PC-9 (cell line): ENCODE results near the gene SUOX. TPM values are rescaled to one million over a fixed set of nuclear protein-coding genes. Genes with fewer than 3 reads are reported as not detected.

Experiments used
- BruUV-seq: library from RNA; stranded (reverse); fragments of 400-500 nt; replicated peaks from 2 replicates; lab custom pipeline; 2021; lab: Mats Ljungman, UMichigan
- CTCF ChIA-PET: fragments of 300-600 bp; sonication (Branson Sonifier 250); formaldehyde crosslinking; loops from one replicate; lab custom pipeline; 2022; ENCODE audit warnings: antibody characterized with exemption; lab: Charles Lee
- POLR2A ChIA-PET: fragments of 300-600 bp; sonication (Branson Sonifier 250); formaldehyde crosslinking; loops from one replicate; lab custom pipeline; 2022; ENCODE audit warnings: antibody characterized with exemption; ENCODE audit not compliant: unreplicated experiment; lab: Charles Lee
- DNase-seq, 2 experiments: peaks; one replicate each; pipeline versions ENCODE4 v3.0.0 to v3.0.0-alpha.2; 2015 to 2022; ENCODE audit warnings: mixed read lengths in 1 of 2
- H2AFZ ChIP-seq: fragments of 200-600 bp; sonication (generic); 2 replicates; pipeline ENCODE4 v1.8.1; 2017; ENCODE audit warnings: antibody characterized with exemption
- H3F3A ChIP-seq: fragments of 200-600 bp; sonication (generic); 2 replicates; pipeline ENCODE4 v1.8.1; 2017; ENCODE audit warnings: antibody characterized with exemption, mild to moderate bottlenecking, low read depth; ENCODE audit not compliant: insufficient read depth
- H3K27ac ChIP-seq: fragments of 200-600 bp; sonication (generic); 2 replicates; pipeline ENCODE4 v1.6.1; 2016; ENCODE audit warnings: mixed run types
- H3K27me3 ChIP-seq: fragments of 200-600 bp; sonication (generic); 2 replicates; pipeline ENCODE4 v1.6.1; 2016; ENCODE audit warnings: low read depth, mixed run types; ENCODE audit not compliant: insufficient read depth
- H3K36me3 ChIP-seq: fragments of 200-600 bp; sonication (generic); 2 replicates; pipeline ENCODE4 v1.6.1; 2016; ENCODE audit warnings: low read depth, mixed run types
- H3K4me1 ChIP-seq: fragments of 200-600 bp; sonication (generic); replicated peaks from 2 replicates; pipeline ENCODE4 v1.6.1; 2016; ENCODE audit warnings: mixed run types; ENCODE audit not compliant: insufficient read depth
- H3K4me2 ChIP-seq: fragments of 200-600 bp; sonication (generic); 2 replicates; pipeline ENCODE4 v1.6.1; 2017; ENCODE audit warnings: mixed run types
- H3K4me3 ChIP-seq: fragments of 200-600 bp; sonication (generic); 2 replicates; pipeline ENCODE4 v1.6.1; 2016; ENCODE audit warnings: mixed run types
- H3K79me2 ChIP-seq: fragments of 200-600 bp; sonication (generic); 2 replicates; pipeline ENCODE4 v1.6.1; 2017; ENCODE audit warnings: low read depth, mixed run types
- H3K9me2 ChIP-seq: fragments of 200-600 bp; sonication (generic); 2 replicates; pipeline ENCODE4 v1.8.1; 2017; ENCODE audit warnings: mild to moderate bottlenecking; ENCODE audit not compliant: insufficient read depth
- H3K9me3 ChIP-seq: fragments of 200-600 bp; sonication (generic); 2 replicates; pipeline ENCODE4 v1.8.1; 2016; ENCODE audit warnings: low read depth; ENCODE audit not compliant: insufficient read depth
- H4K20me1 ChIP-seq: fragments of 200-600 bp; sonication (generic); 2 replicates; pipeline ENCODE4 v1.8.1; 2017; ENCODE audit not compliant: insufficient read depth
- EZH2 ChIP-seq: fragments of 200-600 bp; sonication (generic); IDR thresholded peaks from 2 replicates; pipeline ENCODE4 v1.8.0; 2017; ENCODE audit warnings: antibody characterized with exemption, low read depth
- intact Hi-C: fragments of 100-400 bp; cut with micrococcal nuclease; formaldehyde crosslinking; loops from one replicate; pipeline ENCODE4 v1.10.0; 2022; ENCODE audit not compliant: unreplicated experiment
- total RNA-seq: library from RNA; stranded (reverse); gene quantifications from 2 replicates; pipeline ENCODE4 v1.2.3, GENCODE V29; 2021
- TF ChIP-seq, protein P1 (sequence below): fragments of 200-600 bp; sonication (generic); conservative IDR thresholded peaks from 2 replicates; pipeline ENCODE4 v1.6.1; 2017; ENCODE audit warnings: mixed run types, antibody characterized with exemption, mild to moderate bottlenecking, moderate library complexity

SUOX gene
- total RNA-seq, 1 experiment from 2014 or later: 22.7 TPM

DNA sequence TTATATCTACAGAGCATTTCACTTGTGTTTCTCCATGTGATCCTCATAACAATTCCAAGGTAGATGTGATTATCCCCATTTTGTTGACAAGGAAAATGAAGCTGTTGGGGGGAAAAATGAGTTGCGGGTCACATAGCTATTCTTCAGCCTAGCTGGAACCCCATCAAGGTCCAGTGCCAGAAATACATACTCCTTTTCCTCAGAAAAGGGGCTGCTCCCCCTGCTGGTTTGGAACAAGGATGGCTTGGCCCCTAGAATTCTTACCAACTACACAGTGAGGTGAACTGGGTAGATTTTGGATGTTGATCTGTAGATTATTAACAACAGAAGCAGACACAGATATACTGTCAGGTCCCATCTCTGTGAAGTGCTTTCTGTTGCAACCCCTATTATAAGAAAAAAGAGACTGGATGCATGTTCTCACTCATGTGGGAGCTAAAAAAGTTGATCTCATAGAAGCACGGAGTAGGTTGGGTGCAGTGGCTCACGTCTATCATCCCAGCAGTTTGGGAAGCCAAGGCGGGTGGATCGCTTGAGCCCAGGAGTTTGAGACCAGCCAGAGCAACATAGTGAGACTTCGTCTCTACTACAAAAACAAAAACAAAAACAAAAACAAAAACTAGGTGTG, 32.7 kb downstream of the SUOX start:
- no peak overlapping the region for H3K4me3 ChIP-seq
- no peak for TF ChIP-seq EZH2
- TF ChIP-seq, protein P1, sequence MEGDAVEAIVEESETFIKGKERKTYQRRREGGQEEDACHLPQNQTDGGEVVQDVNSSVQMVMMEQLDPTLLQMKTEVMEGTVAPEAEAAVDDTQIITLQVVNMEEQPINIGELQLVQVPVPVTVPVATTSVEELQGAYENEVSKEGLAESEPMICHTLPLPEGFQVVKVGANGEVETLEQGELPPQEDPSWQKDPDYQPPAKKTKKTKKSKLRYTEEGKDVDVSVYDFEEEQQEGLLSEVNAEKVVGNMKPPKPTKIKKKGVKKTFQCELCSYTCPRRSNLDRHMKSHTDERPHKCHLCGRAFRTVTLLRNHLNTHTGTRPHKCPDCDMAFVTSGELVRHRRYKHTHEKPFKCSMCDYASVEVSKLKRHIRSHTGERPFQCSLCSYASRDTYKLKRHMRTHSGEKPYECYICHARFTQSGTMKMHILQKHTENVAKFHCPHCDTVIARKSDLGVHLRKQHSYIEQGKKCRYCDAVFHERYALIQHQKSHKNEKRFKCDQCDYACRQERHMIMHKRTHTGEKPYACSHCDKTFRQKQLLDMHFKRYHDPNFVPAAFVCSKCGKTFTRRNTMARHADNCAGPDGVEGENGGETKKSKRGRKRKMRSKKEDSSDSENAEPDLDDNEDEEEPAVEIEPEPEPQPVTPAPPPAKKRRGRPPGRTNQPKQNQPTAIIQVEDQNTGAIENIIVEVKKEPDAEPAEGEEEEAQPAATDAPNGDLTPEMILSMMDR: peak; percentile 79
- CTCF ChIA-PET: interaction anchor here (0.9 to 1.4 kb wide), 6 partner anchors 11 to 292 kb away, joined by 3 to 23 read pairs (median 4); partner anchors contain the start of gene SUOX
- POLR2A ChIA-PET: interaction anchor here (0.6 to 0.7 kb wide), 2 partner anchors 22 to 33 kb away, joined by 3 to 7 read pairs; partner anchors contain the start of gene SUOX
- peak overlapping the region; percentile 37 for H3K4me2 ChIP-seq
- H3K4me1 ChIP-seq: peaks cover 17% of the 10 kb centered on the region
- no peaks in the 10 kb centered on the region for H3K36me3 ChIP-seq
- peaks cover 25% of the 10 kb centered on the region for H3F3A ChIP-seq
- H3K9me2 ChIP-seq: no peaks in the 10 kb centered on the region
- intact Hi-C loops: loop anchor here (1.0 kb wide), 1 partner anchor 33 kb away; no protein-coding TSS in a partner anchor
- no peaks in the 10 kb centered on the region for H3K79me2 ChIP-seq
- H2AFZ ChIP-seq: no peak overlapping the region
- no peaks in the 10 kb centered on the region for H4K20me1 ChIP-seq
- peak overlapping the region; percentile 64 for H3K27ac ChIP-seq
- BruUV-seq: no TSS peak
- H3K9me3 ChIP-seq: no peaks in the 10 kb centered on the region
- no peaks in the 10 kb centered on the region for H3K27me3 ChIP-seq
- DNase-seq: peak; percentile 16 to 49

DNA sequence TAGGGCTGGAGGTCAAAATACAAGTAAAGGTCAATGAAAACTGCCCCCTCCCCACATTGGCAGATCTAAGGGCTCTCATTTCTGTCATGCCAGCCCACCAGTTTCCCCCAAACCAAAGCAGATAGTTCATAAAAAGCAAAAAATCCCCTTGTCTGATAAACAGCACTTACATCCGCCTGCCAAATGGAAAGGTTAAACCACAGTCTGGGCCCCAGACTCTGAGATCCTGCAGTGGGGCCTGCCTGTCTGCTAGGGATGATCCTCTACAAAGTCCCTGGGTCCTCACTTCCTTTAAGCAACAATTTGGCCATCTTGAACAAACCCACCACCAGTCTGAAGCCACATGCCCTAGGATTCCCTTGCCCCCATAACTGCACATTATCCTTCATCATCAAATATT, 34.9 kb downstream of the SUOX start:
- Histone ChIP-seq H4K20me1 (no peaks in the 10 kb centered on the region), H3K27ac (no peak overlapping the region), H2AFZ (no peak overlapping the region), H3K27me3 (no peaks in the 10 kb centered on the region), H3K4me1 (peaks cover 17% of the 10 kb centered on the region), H3K9me2 (no peaks in the 10 kb centered on the region), H3F3A (peaks cover 25% of the 10 kb centered on the region), H3K4me2 (no peak overlapping the region), H3K79me2 (no peaks in the 10 kb centered on the region), H3K36me3 (no peaks in the 10 kb centered on the region), H3K4me3 (no peak overlapping the region), H3K9me3 (no peaks in the 10 kb centered on the region)
- intact Hi-C loops: no loop called here
- POLR2A ChIA-PET: no interaction called here
- BruUV-seq: no TSS peak
- DNase-seq: no peak
- CTCF ChIA-PET: no interaction called here
- no peak for TF ChIP-seq EZH2
- TF ChIP-seq, protein P1: no peak

DNA sequence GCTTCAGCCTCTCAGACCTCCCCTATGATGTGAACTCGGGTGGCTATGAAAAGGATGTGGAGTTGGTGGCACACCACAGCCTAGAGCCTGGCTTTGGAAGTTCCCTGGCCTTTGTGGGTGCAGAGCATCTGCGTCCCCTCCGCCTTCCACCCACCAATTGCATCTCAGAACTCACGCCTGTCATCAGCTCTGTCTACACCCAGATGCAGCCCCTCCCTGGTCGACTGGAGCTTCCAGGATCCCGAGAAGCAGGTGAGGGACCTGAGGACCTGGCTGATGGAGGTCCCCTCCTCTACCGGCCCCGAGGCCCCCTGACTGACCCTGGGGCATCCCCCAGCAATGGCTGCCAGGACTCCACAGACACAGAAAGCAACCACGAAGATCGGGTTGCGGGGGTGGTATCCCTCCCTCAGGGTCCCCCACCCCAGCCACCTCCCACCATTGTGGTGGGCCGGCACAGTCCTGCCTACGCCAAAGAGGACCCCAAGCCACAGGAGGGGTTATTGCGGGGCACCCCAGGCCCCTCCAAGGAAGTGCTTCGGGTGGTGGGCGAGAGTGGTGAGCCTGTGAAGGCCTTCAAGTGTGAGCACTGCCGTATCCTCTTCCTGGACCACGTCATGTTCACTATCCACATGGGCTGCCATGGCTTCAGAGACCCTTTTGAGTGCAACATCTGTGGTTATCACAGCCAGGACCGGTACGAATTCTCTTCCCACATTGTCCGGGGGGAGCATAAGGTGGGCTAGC, 37.7 kb downstream of the SUOX start:
- CTCF ChIA-PET: no interaction called here
- intact Hi-C loops: no loop called here
- no TSS peak for BruUV-seq

More for the DNA sequence above, 37.7 kb downstream of the SUOX start:
- Histone ChIP-seq H3K4me1 (peaks cover 2% of the 10 kb centered on the region), H3K9me2 (no peaks in the 10 kb centered on the region), H4K20me1 (no peaks in the 10 kb centered on the region), H3K4me3 (no peak overlapping the region), H3K9me3 (no peaks in the 10 kb centered on the region), H2AFZ (no peak overlapping the region), H3K4me2 (no peak overlapping the region), H3K27ac (no peak overlapping the region), H3K79me2 (no peaks in the 10 kb centered on the region), H3F3A (peaks cover 3% of the 10 kb centered on the region; the same call in 1 of the 2 replicates), H3K36me3 (no peaks in the 10 kb centered on the region), H3K27me3 (no peaks in the 10 kb centered on the region)
- DNase-seq: no peak
- POLR2A ChIA-PET: interaction anchor here (0.6 to 0.7 kb wide), 2 partner anchors 205 to 713 kb away, joined by 3 to 5 read pairs; no protein-coding TSS in a partner anchor
- TF ChIP-seq EZH2: no peak
- TF ChIP-seq, protein P1: no peak
